ENCODE measurements around the gene PRKX. TPM values are rescaled to one million over a fixed set of nuclear protein-coding genes. Genes with fewer than 3 reads are reported as not detected.
A peak's percentile ranks its signal among the peaks of the same experiment; 100 is the strongest.

Gene PRKX
- total and polyA plus RNA-seq, 2 of the 8 experiments (the other 6 are each of a cell fraction or from before 2014, with no cell fraction given) = 19.4 to 55.3 TPM

DNA sequence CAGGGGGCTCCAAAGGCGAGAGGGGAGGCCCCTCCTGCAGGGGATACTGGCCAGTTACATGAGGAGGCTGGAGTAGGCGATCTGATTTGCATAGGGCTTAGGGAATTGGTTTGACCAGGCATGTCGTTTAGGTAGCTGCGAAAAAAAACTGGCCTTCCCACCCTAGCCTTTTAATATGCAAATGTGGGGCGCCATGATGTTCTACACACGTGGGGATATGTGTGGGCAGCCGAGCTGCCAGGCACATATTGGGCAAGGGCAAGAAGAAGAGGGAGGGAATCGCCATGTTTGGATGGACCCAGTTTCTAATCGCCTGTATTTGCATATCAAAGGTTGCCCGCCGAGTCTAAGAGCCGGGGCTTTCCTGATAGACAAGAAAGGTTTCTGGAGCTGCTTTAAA is 121.3 kb downstream of the PRKX start (continued):
- TF ChIP-seq, protein P1, sequence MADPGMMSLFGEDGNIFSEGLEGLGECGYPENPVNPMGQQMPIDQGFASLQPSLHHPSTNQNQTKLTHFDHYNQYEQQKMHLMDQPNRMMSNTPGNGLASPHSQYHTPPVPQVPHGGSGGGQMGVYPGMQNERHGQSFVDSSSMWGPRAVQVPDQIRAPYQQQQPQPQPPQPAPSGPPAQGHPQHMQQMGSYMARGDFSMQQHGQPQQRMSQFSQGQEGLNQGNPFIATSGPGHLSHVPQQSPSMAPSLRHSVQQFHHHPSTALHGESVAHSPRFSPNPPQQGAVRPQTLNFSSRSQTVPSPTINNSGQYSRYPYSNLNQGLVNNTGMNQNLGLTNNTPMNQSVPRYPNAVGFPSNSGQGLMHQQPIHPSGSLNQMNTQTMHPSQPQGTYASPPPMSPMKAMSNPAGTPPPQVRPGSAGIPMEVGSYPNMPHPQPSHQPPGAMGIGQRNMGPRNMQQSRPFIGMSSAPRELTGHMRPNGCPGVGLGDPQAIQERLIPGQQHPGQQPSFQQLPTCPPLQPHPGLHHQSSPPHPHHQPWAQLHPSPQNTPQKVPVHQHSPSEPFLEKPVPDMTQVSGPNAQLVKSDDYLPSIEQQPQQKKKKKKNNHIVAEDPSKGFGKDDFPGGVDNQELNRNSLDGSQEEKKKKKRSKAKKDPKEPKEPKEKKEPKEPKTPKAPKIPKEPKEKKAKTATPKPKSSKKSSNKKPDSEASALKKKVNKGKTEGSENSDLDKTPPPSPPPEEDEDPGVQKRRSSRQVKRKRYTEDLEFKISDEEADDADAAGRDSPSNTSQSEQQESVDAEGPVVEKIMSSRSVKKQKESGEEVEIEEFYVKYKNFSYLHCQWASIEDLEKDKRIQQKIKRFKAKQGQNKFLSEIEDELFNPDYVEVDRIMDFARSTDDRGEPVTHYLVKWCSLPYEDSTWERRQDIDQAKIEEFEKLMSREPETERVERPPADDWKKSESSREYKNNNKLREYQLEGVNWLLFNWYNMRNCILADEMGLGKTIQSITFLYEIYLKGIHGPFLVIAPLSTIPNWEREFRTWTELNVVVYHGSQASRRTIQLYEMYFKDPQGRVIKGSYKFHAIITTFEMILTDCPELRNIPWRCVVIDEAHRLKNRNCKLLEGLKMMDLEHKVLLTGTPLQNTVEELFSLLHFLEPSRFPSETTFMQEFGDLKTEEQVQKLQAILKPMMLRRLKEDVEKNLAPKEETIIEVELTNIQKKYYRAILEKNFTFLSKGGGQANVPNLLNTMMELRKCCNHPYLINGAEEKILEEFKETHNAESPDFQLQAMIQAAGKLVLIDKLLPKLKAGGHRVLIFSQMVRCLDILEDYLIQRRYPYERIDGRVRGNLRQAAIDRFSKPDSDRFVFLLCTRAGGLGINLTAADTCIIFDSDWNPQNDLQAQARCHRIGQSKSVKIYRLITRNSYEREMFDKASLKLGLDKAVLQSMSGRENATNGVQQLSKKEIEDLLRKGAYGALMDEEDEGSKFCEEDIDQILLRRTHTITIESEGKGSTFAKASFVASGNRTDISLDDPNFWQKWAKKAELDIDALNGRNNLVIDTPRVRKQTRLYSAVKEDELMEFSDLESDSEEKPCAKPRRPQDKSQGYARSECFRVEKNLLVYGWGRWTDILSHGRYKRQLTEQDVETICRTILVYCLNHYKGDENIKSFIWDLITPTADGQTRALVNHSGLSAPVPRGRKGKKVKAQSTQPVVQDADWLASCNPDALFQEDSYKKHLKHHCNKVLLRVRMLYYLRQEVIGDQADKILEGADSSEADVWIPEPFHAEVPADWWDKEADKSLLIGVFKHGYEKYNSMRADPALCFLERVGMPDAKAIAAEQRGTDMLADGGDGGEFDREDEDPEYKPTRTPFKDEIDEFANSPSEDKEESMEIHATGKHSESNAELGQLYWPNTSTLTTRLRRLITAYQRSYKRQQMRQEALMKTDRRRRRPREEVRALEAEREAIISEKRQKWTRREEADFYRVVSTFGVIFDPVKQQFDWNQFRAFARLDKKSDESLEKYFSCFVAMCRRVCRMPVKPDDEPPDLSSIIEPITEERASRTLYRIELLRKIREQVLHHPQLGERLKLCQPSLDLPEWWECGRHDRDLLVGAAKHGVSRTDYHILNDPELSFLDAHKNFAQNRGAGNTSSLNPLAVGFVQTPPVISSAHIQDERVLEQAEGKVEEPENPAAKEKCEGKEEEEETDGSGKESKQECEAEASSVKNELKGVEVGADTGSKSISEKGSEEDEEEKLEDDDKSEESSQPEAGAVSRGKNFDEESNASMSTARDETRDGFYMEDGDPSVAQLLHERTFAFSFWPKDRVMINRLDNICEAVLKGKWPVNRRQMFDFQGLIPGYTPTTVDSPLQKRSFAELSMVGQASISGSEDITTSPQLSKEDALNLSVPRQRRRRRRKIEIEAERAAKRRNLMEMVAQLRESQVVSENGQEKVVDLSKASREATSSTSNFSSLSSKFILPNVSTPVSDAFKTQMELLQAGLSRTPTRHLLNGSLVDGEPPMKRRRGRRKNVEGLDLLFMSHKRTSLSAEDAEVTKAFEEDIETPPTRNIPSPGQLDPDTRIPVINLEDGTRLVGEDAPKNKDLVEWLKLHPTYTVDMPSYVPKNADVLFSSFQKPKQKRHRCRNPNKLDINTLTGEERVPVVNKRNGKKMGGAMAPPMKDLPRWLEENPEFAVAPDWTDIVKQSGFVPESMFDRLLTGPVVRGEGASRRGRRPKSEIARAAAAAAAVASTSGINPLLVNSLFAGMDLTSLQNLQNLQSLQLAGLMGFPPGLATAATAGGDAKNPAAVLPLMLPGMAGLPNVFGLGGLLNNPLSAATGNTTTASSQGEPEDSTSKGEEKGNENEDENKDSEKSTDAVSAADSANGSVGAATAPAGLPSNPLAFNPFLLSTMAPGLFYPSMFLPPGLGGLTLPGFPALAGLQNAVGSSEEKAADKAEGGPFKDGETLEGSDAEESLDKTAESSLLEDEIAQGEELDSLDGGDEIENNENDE (IDR thresholded peaks at IDR 0.05; ENCODE audit: insufficient replicate concordance, low read length) = no peak
- TF ChIP-seq EP300 (IDR thresholded peaks at IDR 0.05; ENCODE audit: borderline replicate concordance in 1 of 2, low read depth in 2 of 2, low read length in 2 of 2) (peak in 1 of 2 experiments; percentile 55; a peak in 1 of 3 replicates), EGR1 (IDR thresholded peaks at IDR 0.05; ENCODE audit: borderline replicate concordance, low read depth, low read length) (no peak), TBP (IDR thresholded peaks at IDR 0.05; ENCODE audit: low read depth, low read length) (no peak), SP1 (IDR thresholded peaks at IDR 0.05; ENCODE audit: low read depth, low read length) (0 out of 2 replicates have a peak, but pooled peaks have one; percentile 27), NANOG (IDR thresholded peaks at IDR 0.05; ENCODE audit: insufficient read depth, low read depth, low read length, poor library complexity, severe bottlenecking) (no peak), SIX5 (IDR thresholded peaks at IDR 0.05; ENCODE audit: low read depth, low read length) (no peak), MAFK (IDR thresholded peaks at IDR 0.05; ENCODE audit: low read depth, low read length) (no peak), POU5F1 (IDR thresholded peaks at IDR 0.05; ENCODE audit: low read depth, low read length) (peak; percentile 82)
- TF ChIP-seq, protein P2, sequence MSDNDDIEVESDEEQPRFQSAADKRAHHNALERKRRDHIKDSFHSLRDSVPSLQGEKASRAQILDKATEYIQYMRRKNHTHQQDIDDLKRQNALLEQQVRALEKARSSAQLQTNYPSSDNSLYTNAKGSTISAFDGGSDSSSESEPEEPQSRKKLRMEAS (IDR thresholded peaks at IDR 0.05) = peak; percentile 74
- TF ChIP-seq, protein P3, sequence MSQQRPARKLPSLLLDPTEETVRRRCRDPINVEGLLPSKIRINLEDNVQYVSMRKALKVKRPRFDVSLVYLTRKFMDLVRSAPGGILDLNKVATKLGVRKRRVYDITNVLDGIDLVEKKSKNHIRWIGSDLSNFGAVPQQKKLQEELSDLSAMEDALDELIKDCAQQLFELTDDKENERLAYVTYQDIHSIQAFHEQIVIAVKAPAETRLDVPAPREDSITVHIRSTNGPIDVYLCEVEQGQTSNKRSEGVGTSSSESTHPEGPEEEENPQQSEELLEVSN (IDR thresholded peaks at IDR 0.05) = peak; percentile 66
